ENCODE measurements around the gene LY9. TPM values are rescaled to one million over a fixed set of nuclear protein-coding genes. Genes with fewer than 3 reads are reported as not detected.

LY9 gene
- not detected in 2 replicates for total RNA-seq (2014; rRNA removed; shearing (Covaris generic))

- DNase-seq (ENCODE audit: low read depth): no peak
These were observed at the start of gene LY9 for GRCh38 chr1:160795951-160796383. Gene LY9, plus strand, starts transcription at chr1:160796174. Its CDS starts 14 bp downstream, at chr1:160796188.

GRCh38 chr1:160746836-160747500 lies 49.0 kb upstream of the LY9 start:
- DNase-seq (ENCODE audit: low read depth): no peak

- DNase-seq (ENCODE audit: low read depth): no peak
These were observed 48.3 kb upstream of the LY9 start for GRCh38 chr1:160747717-160748116.

GRCh38 chr1:160748181-160748877 lies 47.6 kb upstream of the LY9 start:
- peak; percentile 24 for DNase-seq (ENCODE audit: low read depth)

- peak; percentile 3 for DNase-seq (ENCODE audit: low read depth)
These were observed 47.1 kb upstream of the LY9 start for GRCh38 chr1:160748878-160749269.

- DNase-seq (ENCODE audit: low read depth): no peak
These were observed 45.4 kb upstream of the LY9 start for GRCh38 chr1:160750608-160751007.

- no peak for DNase-seq (ENCODE audit: low read depth)
These were observed 43.6 kb upstream of the LY9 start for GRCh38 chr1:160752406-160752805.

- no peak for DNase-seq (ENCODE audit: low read depth)
These were observed 43.0 kb upstream of the LY9 start for GRCh38 chr1:160752924-160753323.

- no peak for DNase-seq (ENCODE audit: low read depth)
These were observed 42.4 kb upstream of the LY9 start for GRCh38 chr1:160753594-160753993.

- no peak for DNase-seq (ENCODE audit: low read depth)
These were observed 40.5 kb upstream of the LY9 start for GRCh38 chr1:160755461-160755860.

- no peak for DNase-seq (ENCODE audit: low read depth)
These were observed 39.8 kb upstream of the LY9 start for GRCh38 chr1:160755911-160756848.

- DNase-seq (ENCODE audit: low read depth): no peak
These were observed 39.1 kb upstream of the LY9 start for GRCh38 chr1:160756849-160757201.

- DNase-seq (ENCODE audit: low read depth): no peak
These were observed 37.5 kb upstream of the LY9 start for GRCh38 chr1:160758521-160758920.

- no peak for DNase-seq (ENCODE audit: low read depth)
These were observed 36.2 kb upstream of the LY9 start for GRCh38 chr1:160759740-160760139.

- no peak for DNase-seq (ENCODE audit: low read depth)
These were observed 34.9 kb upstream of the LY9 start for GRCh38 chr1:160761046-160761445.

GRCh38 chr1:160761886-160762285 lies 34.1 kb upstream of the LY9 start:
- DNase-seq (ENCODE audit: low read depth): peak; percentile 7

GRCh38 chr1:160763993-160764392 lies 32.0 kb upstream of the LY9 start:
- DNase-seq (ENCODE audit: low read depth): no peak

- DNase-seq (ENCODE audit: low read depth): peak; percentile 13
These were observed 28.3 kb upstream of the LY9 start for GRCh38 chr1:160767395-160768294.

GRCh38 chr1:160768295-160768657 lies 27.7 kb upstream of the LY9 start:
- DNase-seq (ENCODE audit: low read depth): peak; percentile 26

GRCh38 chr1:160772331-160772730 lies 23.6 kb upstream of the LY9 start:
- DNase-seq (ENCODE audit: low read depth): no peak

GRCh38 chr1:160773093-160773492 lies 22.9 kb upstream of the LY9 start:
- no peak for DNase-seq (ENCODE audit: low read depth)

Measured in RPMI7951 (cell line).